NT2/D1 (cell line): ENCODE results near the gene ARF1.

Experiments used
- DNase-seq: peaks from one replicate; pipeline ENCODE4 v3.0.0-alpha.2; 2011; ENCODE audit warnings: low read depth, low spot score
- H3K27me3 ChIP-seq: 2 replicates; pipeline ENCODE4 v1.6.0; 2011; ENCODE audit warnings: mild to moderate bottlenecking; ENCODE audit not compliant: insufficient read length, insufficient read depth
- H3K36me3 ChIP-seq: 2 replicates; pipeline ENCODE4 v1.6.1; 2011; ENCODE audit warnings: mild to moderate bottlenecking, low read length, mixed read lengths; ENCODE audit not compliant: insufficient read depth, insufficient read length
- H3K4me1 ChIP-seq: 2 replicates; pipeline ENCODE4 v1.5.1; 2011; ENCODE audit not compliant: insufficient read depth, insufficient read length
- H3K4me3 ChIP-seq: 2 replicates; pipeline ENCODE4 v1.5.1; 2011; ENCODE audit warnings: low read depth; ENCODE audit not compliant: insufficient read length
- H3K9ac ChIP-seq: 2 replicates; pipeline ENCODE4 v1.6.0; 2011; ENCODE audit warnings: low read depth; ENCODE audit not compliant: insufficient read length
- H3K9me3 ChIP-seq: 2 replicates; pipeline ENCODE4 v1.5.1; 2011; ENCODE audit warnings: mild to moderate bottlenecking, low read length; ENCODE audit not compliant: insufficient read depth
- SUZ12 ChIP-seq: IDR thresholded peaks from 2 replicates; pipeline ENCODE4 v1.6.1; 2011; ENCODE audit not compliant: insufficient read length, insufficient read depth; ENCODE audit errors: extremely low read depth
- YY1 ChIP-seq: IDR thresholded peaks from 2 replicates; pipeline ENCODE4 v1.6.1; 2011; ENCODE audit not compliant: insufficient read length, insufficient read depth
- ZNF274 ChIP-seq: IDR thresholded peaks from 2 replicates; pipeline ENCODE4 v1.6.1; 2011; ENCODE audit warnings: mild to moderate bottlenecking, low read depth, low read length

ARF1 gene

GRCh38 chr1:228145463-228146416 is 63.2 kb downstream of the ARF1 start:
- Histone ChIP-seq H3K9me3 (no peaks in the 10 kb centered on the region), H3K36me3 (peaks cover 75% of the 10 kb centered on the region), H3K9ac (no peak overlapping the region), H3K27me3 (peaks cover 8% of the 10 kb centered on the region), H3K4me1 (peaks cover 23% of the 10 kb centered on the region), H3K4me3 (no peak overlapping the region)
- TF ChIP-seq SUZ12: no peak
- no peak for TF ChIP-seq ZNF274
- TF ChIP-seq YY1: no peak
- no peak for DNase-seq

GRCh38 chr1:228146417-228147150 is 64.1 kb downstream of the ARF1 start:
- Histone ChIP-seq H3K36me3 (peaks cover 73% of the 10 kb centered on the region), H3K9me3 (no peaks in the 10 kb centered on the region), H3K4me1 (peaks cover 30% of the 10 kb centered on the region), H3K27me3 (no peaks in the 10 kb centered on the region), H3K9ac (no peak overlapping the region), H3K4me3 (no peak overlapping the region)
- TF ChIP-seq SUZ12 (no peak), ZNF274 (no peak), YY1 (no peak)
- no peak for DNase-seq

GRCh38 chr1:228147151-228147693 is 64.7 kb downstream of the ARF1 start:
- Histone ChIP-seq H3K9ac (no peak overlapping the region), H3K9me3 (no peaks in the 10 kb centered on the region)
- no peak for DNase-seq

GRCh38 chr1:228147768-228148167 is 65.3 kb downstream of the ARF1 start:
- peaks cover 65% of the 10 kb centered on the region for H3K36me3 ChIP-seq
- H3K4me1 ChIP-seq: peaks cover 27% of the 10 kb centered on the region
- no peak overlapping the region for H3K9ac ChIP-seq
- DNase-seq: no peak
- H3K9me3 ChIP-seq: no peaks in the 10 kb centered on the region
- TF ChIP-seq SUZ12 (no peak), ZNF274 (no peak), YY1 (no peak)
- H3K27me3 ChIP-seq: no peaks in the 10 kb centered on the region
- no peak overlapping the region for H3K4me3 ChIP-seq

More at GRCh38 chr1:228147151-228147693, 64.7 kb downstream of the ARF1 start:
- H3K4me1 ChIP-seq: peaks cover 28% of the 10 kb centered on the region
- H3K27me3 ChIP-seq: no peaks in the 10 kb centered on the region
- H3K36me3 ChIP-seq: peaks cover 70% of the 10 kb centered on the region
- H3K4me3 ChIP-seq: no peak overlapping the region
- no peak for TF ChIP-seq SUZ12
- no peak for TF ChIP-seq YY1
- TF ChIP-seq ZNF274: no peak

- DNase-seq: no peak
- TF ChIP-seq SUZ12 (no peak), ZNF274 (no peak), YY1 (no peak)
- H3K9me3 ChIP-seq: no peaks in the 10 kb centered on the region
- H3K4me3 ChIP-seq: no peak overlapping the region
- H3K36me3 ChIP-seq: peaks cover 61% of the 10 kb centered on the region
- no peaks in the 10 kb centered on the region for H3K27me3 ChIP-seq
- peaks cover 27% of the 10 kb centered on the region for H3K4me1 ChIP-seq
- H3K9ac ChIP-seq: no peak overlapping the region
Measured at GRCh38 chr1:228148196-228148861, 65.8 kb downstream of the ARF1 start.
